IMR-90 (cell line): ENCODE data around the gene DLEU7.

ENCODE experiments used
- CEBPB ChIP-seq: IDR thresholded peaks from 2 replicates; pipeline ENCODE4 v1.6.1; 2012; ENCODE audit warnings: low read depth, low read length, improper control_type of control experiment
- MAFK ChIP-seq: IDR thresholded peaks from 2 replicates; pipeline ENCODE4 v1.6.1; 2012; ENCODE audit warnings: low read depth, low read length, improper control_type of control experiment
- MAZ ChIP-seq: IDR thresholded peaks from 2 replicates; pipeline ENCODE4 v1.6.1; 2012; ENCODE audit warnings: low read depth, mild to moderate bottlenecking, low read length, improper control_type of control experiment, moderate library complexity, borderline replicate concordance
- POLR2A ChIP-seq: IDR thresholded peaks from 2 replicates; pipeline ENCODE4 v1.6.1; 2012; ENCODE audit warnings: mild to moderate bottlenecking, low read depth, low read length
- RAD21 ChIP-seq: IDR thresholded peaks from 2 replicates; pipeline ENCODE4 v1.6.1; 2012; ENCODE audit warnings: low read length, improper control_type of control experiment
- RCOR1 ChIP-seq: IDR thresholded peaks from 2 replicates; pipeline ENCODE4 v1.6.1; 2012; ENCODE audit warnings: mild to moderate bottlenecking, low read length, improper control_type of control experiment; ENCODE audit not compliant: insufficient replicate concordance
- RFX5 ChIP-seq: IDR thresholded peaks from 2 replicates; pipeline ENCODE4 v1.8.0; 2012; ENCODE audit warnings: low read depth, mild to moderate bottlenecking, low read length, moderate library complexity
- SMC3 ChIP-seq: fragments of 150-350 bp; IDR thresholded peaks from 2 replicates; pipeline ENCODE4 v1.6.1; 2016; ENCODE audit warnings: low read depth, mild to moderate bottlenecking, antibody characterized with exemption, low read length, moderate library complexity
- USF2 ChIP-seq: fragments of 150-350 bp; IDR thresholded peaks from 2 replicates; pipeline ENCODE4 v1.6.1; 2017; ENCODE audit warnings: mild to moderate bottlenecking, antibody characterized with exemption, low read length, low read depth
- TF ChIP-seq, protein P1 (sequence below): conservative IDR thresholded peaks from 2 replicates; pipeline ENCODE4 v1.5.1; 2012; ENCODE audit warnings: mild to moderate bottlenecking, low read depth, low read length, improper control_type of control experiment

- TF ChIP-seq USF2: no peak
- TF ChIP-seq, protein P1, sequence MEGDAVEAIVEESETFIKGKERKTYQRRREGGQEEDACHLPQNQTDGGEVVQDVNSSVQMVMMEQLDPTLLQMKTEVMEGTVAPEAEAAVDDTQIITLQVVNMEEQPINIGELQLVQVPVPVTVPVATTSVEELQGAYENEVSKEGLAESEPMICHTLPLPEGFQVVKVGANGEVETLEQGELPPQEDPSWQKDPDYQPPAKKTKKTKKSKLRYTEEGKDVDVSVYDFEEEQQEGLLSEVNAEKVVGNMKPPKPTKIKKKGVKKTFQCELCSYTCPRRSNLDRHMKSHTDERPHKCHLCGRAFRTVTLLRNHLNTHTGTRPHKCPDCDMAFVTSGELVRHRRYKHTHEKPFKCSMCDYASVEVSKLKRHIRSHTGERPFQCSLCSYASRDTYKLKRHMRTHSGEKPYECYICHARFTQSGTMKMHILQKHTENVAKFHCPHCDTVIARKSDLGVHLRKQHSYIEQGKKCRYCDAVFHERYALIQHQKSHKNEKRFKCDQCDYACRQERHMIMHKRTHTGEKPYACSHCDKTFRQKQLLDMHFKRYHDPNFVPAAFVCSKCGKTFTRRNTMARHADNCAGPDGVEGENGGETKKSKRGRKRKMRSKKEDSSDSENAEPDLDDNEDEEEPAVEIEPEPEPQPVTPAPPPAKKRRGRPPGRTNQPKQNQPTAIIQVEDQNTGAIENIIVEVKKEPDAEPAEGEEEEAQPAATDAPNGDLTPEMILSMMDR: no peak
- no peak for TF ChIP-seq POLR2A
- no peak for TF ChIP-seq MAFK
- TF ChIP-seq CEBPB: no peak
- TF ChIP-seq MAZ: no peak
- no peak for TF ChIP-seq RCOR1
- TF ChIP-seq RFX5: no peak
- no peak for TF ChIP-seq RAD21
- TF ChIP-seq SMC3: no peak
These were observed 46.4 kb downstream of the DLEU7 start for GRCh38 chr13:50797091-50797490.
